IPS-18c (cell line): ENCODE results near the gene ZSWIM3.

Experiments used
- H3K4me3 ChIP-seq: 2 replicates; pipeline ENCODE4 v1.7.0; 2013; ENCODE audit warnings: low read depth, mild to moderate bottlenecking, low read length, moderate library complexity; ENCODE audit not compliant: insufficient read depth
- H3K9me3 ChIP-seq: one replicate; pipeline ENCODE4 v1.6.1; 2013; ENCODE audit warnings: mild to moderate bottlenecking, low read length, moderate library complexity; ENCODE audit not compliant: control insufficient read depth, insufficient read depth

Gene ZSWIM3

GRCh38 chr20:45857114-45857881 lies at the start of gene ZSWIM3, which contains the start of gene ACOT8:
TSS of gene ZSWIM3 (plus strand) at chr20:45857614. CDS start at chr20:45857826, 212 bp downstream.
TSS of gene ACOT8 (minus strand) at chr20:45857392. CDS start at chr20:45857315, 77 bp downstream.
- peak within 1 kb of the TSS; percentile 77 for H3K4me3 ChIP-seq
- no peaks in the 10 kb centered on the region for H3K9me3 ChIP-seq

- H3K9me3 ChIP-seq, result no peaks in the 10 kb centered on the region
Measured at GRCh38 chr20:45810191-45810970, 47.0 kb upstream of the ZSWIM3 start.

GRCh38 chr20:45812157-45813005 lies 45.0 kb upstream of the ZSWIM3 start, which contains the start of gene UBE2C:
TSS of gene UBE2C (plus strand) at chr20:45812644. CDS start at chr20:45812696, 52 bp downstream.
- no peaks in the 10 kb centered on the region for H3K9me3 ChIP-seq
- peak within 1 kb of the TSS; percentile 98 for H3K4me3 ChIP-seq

More at GRCh38 chr20:45810191-45810970, 47.0 kb upstream of the ZSWIM3 start:
- no peak overlapping the region for H3K4me3 ChIP-seq

- peak overlapping the region; percentile 98 for H3K4me3 ChIP-seq
Measured at GRCh38 chr20:45813006-45813340, 44.4 kb upstream of the ZSWIM3 start.

GRCh38 chr20:45813489-45813888 lies 43.9 kb upstream of the ZSWIM3 start:
- Histone ChIP-seq H3K4me3 (peak overlapping the region; percentile 98), H3K9me3 (no peaks in the 10 kb centered on the region)

More at GRCh38 chr20:45813006-45813340, 44.4 kb upstream of the ZSWIM3 start:
- no peaks in the 10 kb centered on the region for H3K9me3 ChIP-seq

- Histone ChIP-seq H3K9me3 (no peaks in the 10 kb centered on the region), H3K4me3 (no peak overlapping the region)
Measured at GRCh38 chr20:45814314-45814713, 43.1 kb upstream of the ZSWIM3 start.

- no peak overlapping the region for H3K4me3 ChIP-seq
- no peaks in the 10 kb centered on the region for H3K9me3 ChIP-seq
Measured at GRCh38 chr20:45816951-45817350, 40.5 kb upstream of the ZSWIM3 start.

- H3K4me3 ChIP-seq, result no peak overlapping the region
- no peaks in the 10 kb centered on the region for H3K9me3 ChIP-seq
Measured at GRCh38 chr20:45817376-45818194, 39.8 kb upstream of the ZSWIM3 start.

GRCh38 chr20:45818239-45818638 lies 39.2 kb upstream of the ZSWIM3 start:
- no peak overlapping the region for H3K4me3 ChIP-seq
- H3K9me3 ChIP-seq, result no peaks in the 10 kb centered on the region

GRCh38 chr20:45819466-45819865 lies 37.9 kb upstream of the ZSWIM3 start:
- H3K9me3 ChIP-seq, result no peaks in the 10 kb centered on the region
- H3K4me3 ChIP-seq, result no peak overlapping the region

- no peaks in the 10 kb centered on the region for H3K9me3 ChIP-seq
- no peak overlapping the region for H3K4me3 ChIP-seq
Measured at GRCh38 chr20:45821947-45822346, 35.5 kb upstream of the ZSWIM3 start.

GRCh38 chr20:45822857-45823256 lies 34.6 kb upstream of the ZSWIM3 start:
- Histone ChIP-seq H3K4me3 (peak overlapping the region; percentile 20; the same call in 1 of the 2 replicates), H3K9me3 (no peaks in the 10 kb centered on the region)

- peak overlapping the region; percentile 24; the same call in 1 of the 2 replicates for H3K4me3 ChIP-seq
Measured at GRCh38 chr20:45823949-45824835, 33.2 kb upstream of the ZSWIM3 start.

GRCh38 chr20:45826381-45827019 lies 30.9 kb upstream of the ZSWIM3 start:
- H3K4me3 ChIP-seq, result no peak overlapping the region
- H3K9me3 ChIP-seq, result no peaks in the 10 kb centered on the region

More at GRCh38 chr20:45823949-45824835, 33.2 kb upstream of the ZSWIM3 start:
- no peaks in the 10 kb centered on the region for H3K9me3 ChIP-seq

- H3K4me3 ChIP-seq, result no peak within 1 kb of the TSS
- H3K9me3 ChIP-seq, result no peaks in the 10 kb centered on the region
Measured at GRCh38 chr20:45827030-45827652, 30.3 kb upstream of the ZSWIM3 start, which contains the start of gene TNNC2. TSS of gene TNNC2 (minus strand) at chr20:45827312. CDS start at chr20:45827248, 64 bp downstream.
